Uterus (tissue), 2 donors: ENCODE results near the gene EML1.

ENCODE experiments used
- POLR2A ChIP-seq, 2 donors: fragments of 450-650 bp; IDR thresholded peaks; one replicate each; pipeline ENCODE4 v1.6.1; 2016; ENCODE audit warnings: antibody characterized with exemption in 2 of 2, mild to moderate bottlenecking in 1 of 2, moderate library complexity in 1 of 2
- TF ChIP-seq, protein P1 (sequence below), 4 experiments: fragments of 200-600 bp in 2 of 4; fragments of 450-650 bp in 2 of 4; sonication (generic) in 2 of 4; IDR thresholded peaks; one replicate each; pipeline ENCODE4 v1.5.1; 2016 to 2019; ENCODE audit warnings: antibody characterized with exemption in 4 of 4, mild to moderate bottlenecking in 2 of 4, moderate library complexity in 1 of 4

- TF ChIP-seq POLR2A (IDR thresholded peaks at IDR 0.05), result no peak
- TF ChIP-seq, protein P1, sequence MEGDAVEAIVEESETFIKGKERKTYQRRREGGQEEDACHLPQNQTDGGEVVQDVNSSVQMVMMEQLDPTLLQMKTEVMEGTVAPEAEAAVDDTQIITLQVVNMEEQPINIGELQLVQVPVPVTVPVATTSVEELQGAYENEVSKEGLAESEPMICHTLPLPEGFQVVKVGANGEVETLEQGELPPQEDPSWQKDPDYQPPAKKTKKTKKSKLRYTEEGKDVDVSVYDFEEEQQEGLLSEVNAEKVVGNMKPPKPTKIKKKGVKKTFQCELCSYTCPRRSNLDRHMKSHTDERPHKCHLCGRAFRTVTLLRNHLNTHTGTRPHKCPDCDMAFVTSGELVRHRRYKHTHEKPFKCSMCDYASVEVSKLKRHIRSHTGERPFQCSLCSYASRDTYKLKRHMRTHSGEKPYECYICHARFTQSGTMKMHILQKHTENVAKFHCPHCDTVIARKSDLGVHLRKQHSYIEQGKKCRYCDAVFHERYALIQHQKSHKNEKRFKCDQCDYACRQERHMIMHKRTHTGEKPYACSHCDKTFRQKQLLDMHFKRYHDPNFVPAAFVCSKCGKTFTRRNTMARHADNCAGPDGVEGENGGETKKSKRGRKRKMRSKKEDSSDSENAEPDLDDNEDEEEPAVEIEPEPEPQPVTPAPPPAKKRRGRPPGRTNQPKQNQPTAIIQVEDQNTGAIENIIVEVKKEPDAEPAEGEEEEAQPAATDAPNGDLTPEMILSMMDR (IDR thresholded peaks at IDR 0.05), result no peak
Observed at GRCh38 chr14:99773521-99774497, 19.4 kb upstream of the EML1 start.
